HepG2 (cell line): ENCODE results near the gene SULT2B1. TPM values are rescaled to one million over a fixed set of nuclear protein-coding genes. Genes with fewer than 3 reads are reported as not detected.
A peak's percentile ranks its signal among the peaks of the same experiment; 100 is the strongest.

Experiments used
- ATAC-seq: fragments of 200-7000 bp; cut with Tn5 transposase; 3 replicates; pipeline ENCODE4 v1.9.1; 2020; ENCODE audit warnings: mild to moderate bottlenecking, moderate library complexity
- BruUV-seq: library from RNA; stranded (reverse); fragments of 400-500 nt; replicated peaks from 2 replicates; lab custom pipeline; 2021; lab: Mats Ljungman, UMichigan
- CTCF ChIA-PET: fragments of 300-600 bp; formaldehyde crosslinking; extraction: SDS; loops from one replicate; lab custom pipeline; 2021; ENCODE audit warnings: low total read pairs, inconsistent platforms, low intra/inter-chr PET ratio; lab: Yijun Ruan, JAX
- POLR2A ChIA-PET: fragments of 350-600 bp; sonication (Branson Sonifier 250); formaldehyde crosslinking; loops from one replicate; lab custom pipeline; 2020; ENCODE audit warnings: antibody characterized with exemption, inconsistent platforms; lab: Yijun Ruan, JAX
- DNase-seq: peaks from one replicate; pipeline ENCODE4 v3.0.0-alpha.2; 2015; ENCODE audit warnings: low spot score
- FAIRE-seq: peaks from 3 replicates; lab custom pipeline; 2011; peaks lifted over from hg19 to GRCh38; lab: Jason Lieb, UNC
- H2AFZ ChIP-seq: one replicate; pipeline ENCODE4 v1.6.1; 2011; ENCODE audit warnings: low read length, inconsistent platforms
- H3K27ac ChIP-seq: fragments of 300-600 bp; 3 replicates; pipeline ENCODE4 v1.8.0; 2011; ENCODE audit warnings: mixed run types, mild to moderate bottlenecking, mixed read lengths, low read length, inconsistent platforms; ENCODE audit not compliant: insufficient read depth; ENCODE audit errors: extremely low read length
- H3K27me3 ChIP-seq, 2 experiments: fragments of 200-600 bp in 1 of 2; 2 replicates in 1 of 2; 3 replicates in 1 of 2; pipeline versions ENCODE4 v1.6.0 to v1.8.0; 2011; ENCODE audit warnings: low read length in 2 of 2, mild to moderate bottlenecking in 2 of 2, moderate library complexity in 2 of 2, inconsistent platforms in 1 of 2; ENCODE audit not compliant: insufficient read depth in 2 of 2, control insufficient read depth in 1 of 2
- H3K36me3 ChIP-seq, 2 experiments: fragments of 200-600 bp in 1 of 2; replicated peaks in 1 of 2; 2 replicates in 1 of 2; 3 replicates in 1 of 2; pipeline versions ENCODE4 v1.5.1 to v1.8.0; 2011; ENCODE audit warnings: low read length in 2 of 2, inconsistent platforms in 1 of 2; ENCODE audit not compliant: insufficient read depth in 2 of 2, control insufficient read depth in 1 of 2
- H3K4me1 ChIP-seq: 2 replicates; pipeline ENCODE4 v1.5.1; 2012; ENCODE audit warnings: low read length, inconsistent platforms; ENCODE audit not compliant: insufficient read depth
- H3K4me2 ChIP-seq: 2 replicates; pipeline ENCODE4 v1.6.0; 2011; ENCODE audit warnings: low read depth, low read length, inconsistent platforms
- H3K4me3 ChIP-seq, 3 experiments: fragments of 200-600 bp in 1 of 3; sonication (generic), shearing (Covaris generic) in 1 of 3; replicated peaks in 1 of 3; 2 replicates each; pipeline ENCODE4 v1.5.1; 2011 to 2016; ENCODE audit warnings: low read length in 3 of 3, inconsistent platforms in 2 of 3, low read depth in 2 of 3, mild to moderate bottlenecking in 2 of 3, control low read depth in 1 of 3, mixed read lengths in 1 of 3; ENCODE audit not compliant: insufficient read depth in 1 of 3
- H3K79me2 ChIP-seq: one replicate; pipeline ENCODE4 v1.6.1; 2011; ENCODE audit warnings: low read length, inconsistent platforms; ENCODE audit not compliant: insufficient read depth
- H3K9ac ChIP-seq: 2 replicates; pipeline ENCODE4 v1.6.0; 2011; ENCODE audit warnings: mild to moderate bottlenecking, low read depth, low read length, inconsistent platforms; ENCODE audit not compliant: insufficient read depth
- H3K9me3 ChIP-seq: 2 replicates; pipeline ENCODE4 v1.5.1; 2012; ENCODE audit warnings: mild to moderate bottlenecking, low read length
- H4K20me1 ChIP-seq: 2 replicates; pipeline ENCODE4 v1.6.0; 2011; ENCODE audit warnings: inconsistent platforms, mild to moderate bottlenecking, low read length, moderate library complexity; ENCODE audit not compliant: insufficient read depth
- ATF1 ChIP-seq: IDR thresholded peaks from 2 replicates; pipeline ENCODE4 v1.6.1; 2016; ENCODE audit warnings: mild to moderate bottlenecking, control low read depth
- ATF7-NPFF ChIP-seq: sonication (generic); formaldehyde crosslinking; IDR thresholded peaks from 2 replicates; pipeline ENCODE4 v1.8.1; 2023; ENCODE audit warnings: mild to moderate bottlenecking, low read depth, missing genetic modification reagents, moderate library complexity
- FOSL2 ChIP-seq: sonication (generic); formaldehyde crosslinking; IDR thresholded peaks from 2 replicates; pipeline ENCODE4 v1.4.0; 2020; ENCODE audit warnings: missing genetic modification reagents
- HNF4A ChIP-seq: sonication (generic); formaldehyde crosslinking; IDR thresholded peaks from 2 replicates; pipeline ENCODE4 v1.4.0; 2020; ENCODE audit warnings: missing genetic modification reagents
- RXRB ChIP-seq: IDR thresholded peaks from 2 replicates; pipeline ENCODE4 v1.6.1; 2016; ENCODE audit warnings: borderline replicate concordance, missing genetic modification reagents, missing compliant biosample characterization
- SALL1 ChIP-seq: sonication (generic); formaldehyde crosslinking; IDR thresholded peaks from 2 replicates; pipeline ENCODE4 v1.8.0; 2022; ENCODE audit warnings: mild to moderate bottlenecking, missing genetic modification reagents
- ZFP36 ChIP-seq: fragments of 150-350 bp; IDR thresholded peaks from 2 replicates; pipeline ENCODE4 v1.6.1; 2018; ENCODE audit warnings: borderline replicate concordance, low read length, low read depth; ENCODE audit not compliant: partially characterized antibody
- ZNF143 ChIP-seq: sonication (generic); formaldehyde crosslinking; IDR thresholded peaks from 2 replicates; pipeline ENCODE4 v1.4.0; 2020; ENCODE audit warnings: missing genetic modification reagents
- ZNF33A ChIP-seq: sonication (generic); formaldehyde crosslinking; IDR thresholded peaks from 2 replicates; pipeline ENCODE4 v1.5.1; 2020; ENCODE audit warnings: missing genetic modification reagents, mild to moderate bottlenecking, moderate library complexity, borderline replicate concordance
- ZNF383 ChIP-seq: sonication (generic); formaldehyde crosslinking; IDR thresholded peaks from 2 replicates; pipeline ENCODE4 v1.4.0; 2020; ENCODE audit warnings: missing genetic modification reagents, mild to moderate bottlenecking, borderline replicate concordance
- WGBS: methylation state at CpG from one replicate; pipeline ENCODE4 v1.1.6; 2017; ENCODE audit warnings: low lambda C conversion rate; 5-methylcytosine and 5-hydroxymethylcytosine counted together
- in situ Hi-C: cut with HindIII; loops from 2 replicates; pipeline ENCODE4 v1.10.0; 2017; ENCODE audit warnings: low pct_unique_long_range_greater_than_20kb; ENCODE audit not compliant: extremely low pct_ligation_motif_present
- intact Hi-C: fragments of 100-400 bp; cut with micrococcal nuclease; formaldehyde crosslinking; loops from one replicate; pipeline ENCODE4 v1.10.0; 2022; ENCODE audit not compliant: unreplicated experiment
- polyA plus RNA-seq, 8 experiments: library from polyadenylated mRNA; depleted of rRNA in 3 of 8; stranded (reverse) in 7 of 8; unstranded in 1 of 8; fragments of >200 nt; fragmentation: Illumina TruSeq in 4 of 8; extraction: Trizol in 4 of 8; gene quantifications; 2 replicates each; pipeline versions ENCODE4 v1.2.1 to v1.2.3, GENCODE V29; 2011 to 2016; ENCODE audit warnings: low read depth in 4 of 8, missing spikeins in 1 of 8, mixed read lengths in 1 of 8; ENCODE audit not compliant: insufficient read depth in 1 of 8
- total RNA-seq, 5 experiments: library from RNA; depleted of rRNA; stranded (reverse); fragments of >200 nt; fragmentation: Illumina TruSeq; extraction: Trizol; gene quantifications; 2 replicates each; pipeline ENCODE4 v1.2.3, GENCODE V29; 2016; ENCODE audit warnings: low read depth in 1 of 5
- TF ChIP-seq, protein P1 (sequence below): sonication (generic); formaldehyde crosslinking; IDR thresholded peaks from 2 replicates; pipeline ENCODE4 v1.4.0; 2020; ENCODE audit warnings: missing genetic modification reagents, mild to moderate bottlenecking, borderline replicate concordance
- TF ChIP-seq, protein P2 (sequence below): sonication (generic); formaldehyde crosslinking; IDR thresholded peaks from 2 replicates; pipeline ENCODE4 v1.4.0; 2020; ENCODE audit warnings: mild to moderate bottlenecking, missing genetic modification reagents
- TF ChIP-seq, protein P3 (sequence below): sonication (generic); formaldehyde crosslinking; IDR thresholded peaks from 2 replicates; pipeline ENCODE4 v1.4.0; 2020; ENCODE audit warnings: low read depth, mild to moderate bottlenecking, missing genetic modification reagents
- TF ChIP-seq, protein P4 (sequence below): IDR thresholded peaks from 2 replicates; pipeline ENCODE4 v1.6.1; 2016; ENCODE audit warnings: mild to moderate bottlenecking

Gene SULT2B1
- total and polyA plus RNA-seq, 2 of the 13 experiments (the other 11 are each of a cell fraction or from before 2014, with no cell fraction given): 0.13 TPM; not detected in 1

DNA sequence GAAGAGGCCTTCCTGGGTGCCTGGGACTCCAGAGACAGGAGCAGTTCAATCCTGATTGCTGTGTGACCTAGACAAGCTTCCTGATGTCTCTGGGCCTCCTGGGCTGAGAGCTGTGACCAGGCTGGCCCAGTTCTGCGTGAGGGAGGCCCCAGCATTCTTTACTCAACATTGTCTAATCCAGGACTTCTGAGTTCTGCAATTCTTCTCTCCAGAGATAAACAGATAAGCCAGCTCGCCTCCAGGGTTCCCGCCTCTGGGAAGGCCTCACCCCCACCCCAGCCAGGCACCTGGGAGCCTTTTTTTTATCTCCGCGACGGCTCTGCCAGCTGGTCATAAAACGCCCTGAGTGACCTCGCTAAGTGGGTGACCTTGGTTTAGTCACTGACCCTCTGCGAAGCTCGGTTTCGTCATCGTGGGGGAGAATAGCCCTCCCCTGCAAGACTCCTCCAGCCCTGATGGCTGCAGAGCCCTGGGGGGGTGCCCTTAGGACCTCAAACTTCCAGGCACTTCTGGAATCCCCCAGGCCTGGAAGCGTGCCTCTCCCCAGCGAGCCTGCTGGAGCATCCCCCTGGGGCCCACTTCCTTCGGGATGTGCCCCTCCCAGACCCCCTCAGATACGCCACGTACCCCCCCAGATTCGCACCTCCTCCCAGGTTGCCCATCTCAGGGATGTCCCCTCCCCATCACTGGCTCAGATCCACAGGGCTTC is 1.9 kb downstream of the SULT2B1 start:
- peak overlapping the region; percentile 26 for H3K27ac ChIP-seq
- ChIA-PET CTCF (interaction anchor here (0.6 kb wide), 1 partner anchor 631 kb away, joined by 3 read pairs; no protein-coding TSS in a partner anchor), POLR2A (interaction anchor here (0.9 to 2.4 kb wide), 5 partner anchors 9 to 67 kb away, joined by 3 to 9 read pairs (median 5); partner anchors contain the start of genes RPL18 and SPHK2)
- FAIRE-seq: peak; percentile 88
- H3K9me3 ChIP-seq: no peaks in the 10 kb centered on the region
- H3K27me3 ChIP-seq: peaks cover 0 to 15% of the 10 kb centered on the region in 2 experiments; a peak in 3 of 5 replicates
- no peaks in the 10 kb centered on the region for H4K20me1 ChIP-seq
- H3K79me2 ChIP-seq: no peaks in the 10 kb centered on the region
- H3K4me1 ChIP-seq: peaks cover 92% of the 10 kb centered on the region
- 0% methylated on average over 14 of the region's 18 CpGs for WGBS
- in situ Hi-C loops (no loop called here), intact Hi-C loops (loop anchor here (5.0 kb wide), 1 partner anchor 37 kb away; no protein-coding TSS in a partner anchor)
- peak; percentile 69 for DNase-seq
- H2AFZ ChIP-seq: no peak overlapping the region
- peak; percentile 11 for ATAC-seq
- peak overlapping the region; percentile 26 to 60 (median 26); a peak in 3 of 6 replicates for H3K4me3 ChIP-seq
- H3K4me2 ChIP-seq: peak overlapping the region; percentile 59
- H3K9ac ChIP-seq: no peak overlapping the region
- H3K36me3 ChIP-seq: no peaks in the 10 kb centered on the region
- BruUV-seq: no TSS peak
- TF ChIP-seq, protein P1, sequence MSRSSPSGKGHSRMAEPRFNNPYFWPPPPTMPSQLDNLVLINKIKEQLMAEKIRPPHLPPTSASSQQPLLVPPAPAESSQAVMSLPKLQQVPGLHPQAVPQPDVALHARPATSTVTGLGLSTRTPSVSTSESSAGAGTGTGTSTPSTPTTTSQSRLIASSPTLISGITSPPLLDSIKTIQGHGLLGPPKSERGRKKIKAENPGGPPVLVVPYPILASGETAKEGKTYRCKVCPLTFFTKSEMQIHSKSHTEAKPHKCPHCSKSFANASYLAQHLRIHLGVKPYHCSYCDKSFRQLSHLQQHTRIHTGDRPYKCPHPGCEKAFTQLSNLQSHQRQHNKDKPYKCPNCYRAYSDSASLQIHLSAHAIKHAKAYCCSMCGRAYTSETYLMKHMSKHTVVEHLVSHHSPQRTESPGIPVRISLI (CRISPR knock-in tag): peak; percentile 76; the same call in 1 of the 2 replicates
- peak; percentile 26; the same call in 1 of the 2 replicates for TF ChIP-seq ATF1 (CRISPR knock-in tag)
- peak; percentile 62; the same call in 1 of the 2 replicates for TF ChIP-seq RXRB
- TF ChIP-seq, protein P2, sequence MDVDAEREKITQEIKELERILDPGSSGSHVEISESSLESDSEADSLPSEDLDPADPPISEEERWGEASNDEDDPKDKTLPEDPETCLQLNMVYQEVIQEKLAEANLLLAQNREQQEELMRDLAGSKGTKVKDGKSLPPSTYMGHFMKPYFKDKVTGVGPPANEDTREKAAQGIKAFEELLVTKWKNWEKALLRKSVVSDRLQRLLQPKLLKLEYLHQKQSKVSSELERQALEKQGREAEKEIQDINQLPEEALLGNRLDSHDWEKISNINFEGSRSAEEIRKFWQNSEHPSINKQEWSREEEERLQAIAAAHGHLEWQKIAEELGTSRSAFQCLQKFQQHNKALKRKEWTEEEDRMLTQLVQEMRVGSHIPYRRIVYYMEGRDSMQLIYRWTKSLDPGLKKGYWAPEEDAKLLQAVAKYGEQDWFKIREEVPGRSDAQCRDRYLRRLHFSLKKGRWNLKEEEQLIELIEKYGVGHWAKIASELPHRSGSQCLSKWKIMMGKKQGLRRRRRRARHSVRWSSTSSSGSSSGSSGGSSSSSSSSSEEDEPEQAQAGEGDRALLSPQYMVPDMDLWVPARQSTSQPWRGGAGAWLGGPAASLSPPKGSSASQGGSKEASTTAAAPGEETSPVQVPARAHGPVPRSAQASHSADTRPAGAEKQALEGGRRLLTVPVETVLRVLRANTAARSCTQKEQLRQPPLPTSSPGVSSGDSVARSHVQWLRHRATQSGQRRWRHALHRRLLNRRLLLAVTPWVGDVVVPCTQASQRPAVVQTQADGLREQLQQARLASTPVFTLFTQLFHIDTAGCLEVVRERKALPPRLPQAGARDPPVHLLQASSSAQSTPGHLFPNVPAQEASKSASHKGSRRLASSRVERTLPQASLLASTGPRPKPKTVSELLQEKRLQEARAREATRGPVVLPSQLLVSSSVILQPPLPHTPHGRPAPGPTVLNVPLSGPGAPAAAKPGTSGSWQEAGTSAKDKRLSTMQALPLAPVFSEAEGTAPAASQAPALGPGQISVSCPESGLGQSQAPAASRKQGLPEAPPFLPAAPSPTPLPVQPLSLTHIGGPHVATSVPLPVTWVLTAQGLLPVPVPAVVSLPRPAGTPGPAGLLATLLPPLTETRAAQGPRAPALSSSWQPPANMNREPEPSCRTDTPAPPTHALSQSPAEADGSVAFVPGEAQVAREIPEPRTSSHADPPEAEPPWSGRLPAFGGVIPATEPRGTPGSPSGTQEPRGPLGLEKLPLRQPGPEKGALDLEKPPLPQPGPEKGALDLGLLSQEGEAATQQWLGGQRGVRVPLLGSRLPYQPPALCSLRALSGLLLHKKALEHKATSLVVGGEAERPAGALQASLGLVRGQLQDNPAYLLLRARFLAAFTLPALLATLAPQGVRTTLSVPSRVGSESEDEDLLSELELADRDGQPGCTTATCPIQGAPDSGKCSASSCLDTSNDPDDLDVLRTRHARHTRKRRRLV (CRISPR knock-in tag): no peak
- TF ChIP-seq FOSL2 (CRISPR knock-in tag): peak; percentile 80
- peak; percentile 24; the same call in 1 of the 2 replicates for TF ChIP-seq ZNF143 (CRISPR knock-in tag)
- TF ChIP-seq SALL1: peak; percentile 46
- TF ChIP-seq ZNF383: no peak
- no peak for TF ChIP-seq ZNF33A (CRISPR knock-in tag)
- TF ChIP-seq, protein P3, sequence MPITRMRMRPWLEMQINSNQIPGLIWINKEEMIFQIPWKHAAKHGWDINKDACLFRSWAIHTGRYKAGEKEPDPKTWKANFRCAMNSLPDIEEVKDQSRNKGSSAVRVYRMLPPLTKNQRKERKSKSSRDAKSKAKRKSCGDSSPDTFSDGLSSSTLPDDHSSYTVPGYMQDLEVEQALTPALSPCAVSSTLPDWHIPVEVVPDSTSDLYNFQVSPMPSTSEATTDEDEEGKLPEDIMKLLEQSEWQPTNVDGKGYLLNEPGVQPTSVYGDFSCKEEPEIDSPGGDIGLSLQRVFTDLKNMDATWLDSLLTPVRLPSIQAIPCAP (CRISPR knock-in tag): no peak
- TF ChIP-seq, protein P4, sequence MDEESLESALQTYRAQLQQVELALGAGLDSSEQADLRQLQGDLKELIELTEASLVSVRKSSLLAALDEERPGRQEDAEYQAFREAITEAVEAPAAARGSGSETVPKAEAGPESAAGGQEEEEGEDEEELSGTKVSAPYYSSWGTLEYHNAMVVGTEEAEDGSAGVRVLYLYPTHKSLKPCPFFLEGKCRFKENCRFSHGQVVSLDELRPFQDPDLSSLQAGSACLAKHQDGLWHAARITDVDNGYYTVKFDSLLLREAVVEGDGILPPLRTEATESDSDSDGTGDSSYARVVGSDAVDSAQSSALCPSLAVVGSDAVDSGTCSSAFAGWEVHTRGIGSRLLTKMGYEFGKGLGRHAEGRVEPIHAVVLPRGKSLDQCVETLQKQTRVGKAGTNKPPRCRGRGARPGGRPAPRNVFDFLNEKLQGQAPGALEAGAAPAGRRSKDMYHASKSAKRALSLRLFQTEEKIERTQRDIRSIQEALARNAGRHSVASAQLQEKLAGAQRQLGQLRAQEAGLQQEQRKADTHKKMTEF (CRISPR knock-in tag): peak; percentile 37; the same call in 1 of the 2 replicates
- TF ChIP-seq ZFP36: peak; percentile 64
- TF ChIP-seq HNF4A (CRISPR knock-in tag): peak; percentile 50; the same call in 1 of the 2 replicates
- 0 out of 2 replicates have a peak, but pooled peaks have one; percentile 10 for TF ChIP-seq ATF7-NPFF (CRISPR knock-in tag)
